SK-N-SH (cell line): ENCODE measurements around the gene DNASE1L3. TPM values are rescaled to one million over a fixed set of nuclear protein-coding genes. Genes with fewer than 3 reads are reported as not detected.

ENCODE experiments used
- CTCF ChIA-PET: fragments of 300-600, 350-600 bp; formaldehyde crosslinking; extraction: SDS; loops from one replicate; lab custom pipeline; 2021; lab: Yijun Ruan, JAX
- POLR2A ChIA-PET: fragments of 350-600 bp; sonication (Branson Sonifier 250); formaldehyde crosslinking; extraction: SDS; loops from one replicate; lab custom pipeline; 2020; ENCODE audit warnings: antibody characterized with exemption, inconsistent platforms; lab: Yijun Ruan, JAX
- DNase-seq: peaks from one replicate; pipeline ENCODE4 v3.0.0; 2012
- H2AFZ ChIP-seq: fragments of 200-600 bp; sonication (generic); 2 replicates; pipeline ENCODE4 v1.8.1; 2016; ENCODE audit warnings: antibody characterized with exemption, mild to moderate bottlenecking, low read depth
- H3F3A ChIP-seq: fragments of 200-600 bp; sonication (generic); replicated peaks from 2 replicates; pipeline ENCODE3; 2016; ENCODE audit warnings: antibody characterized with exemption, mild to moderate bottlenecking; ENCODE audit not compliant: insufficient read depth
- H3K27ac ChIP-seq, 2 experiments: fragments of 200-500 bp in 1 of 2; fragments of 200-600 bp in 1 of 2; sonication (Bioruptor generic) in 1 of 2; sonication (generic), shearing (Covaris generic) in 1 of 2; 2 replicates each; pipeline versions ENCODE4 v1.5.1 to v1.6.1; 2014 to 2016; ENCODE audit warnings: low read depth in 2 of 2, inconsistent platforms in 1 of 2, low read length in 1 of 2, mild to moderate bottlenecking in 1 of 2, mixed read lengths in 1 of 2
- H3K27me3 ChIP-seq: fragments of 200-600 bp; sonication (generic), shearing (Covaris generic); 2 replicates; pipeline ENCODE4 v1.6.1; 2016; ENCODE audit warnings: mixed run types; ENCODE audit not compliant: insufficient read depth
- H3K36me3 ChIP-seq, 2 experiments: fragments of 200-500 bp in 1 of 2; fragments of 200-600 bp in 1 of 2; sonication (Bioruptor generic) in 1 of 2; sonication (generic) in 1 of 2; replicated peaks in 1 of 2; 2 replicates each; pipeline versions ENCODE3 to v1.5.1; 2014 to 2016; ENCODE audit warnings: low read length in 1 of 2, mild to moderate bottlenecking in 1 of 2; ENCODE audit not compliant: insufficient read depth in 2 of 2, control insufficient read depth in 1 of 2
- H3K4me1 ChIP-seq, 2 experiments: fragments of 200-500 bp in 1 of 2; fragments of 200-600 bp in 1 of 2; sonication (Bioruptor generic) in 1 of 2; sonication (generic), shearing (Covaris generic) in 1 of 2; 2 replicates each; pipeline versions ENCODE4 v1.5.1 to v1.6.1; 2014 to 2016; ENCODE audit warnings: low read depth in 1 of 2, low read length in 1 of 2, mixed run types in 1 of 2; ENCODE audit not compliant: insufficient read depth in 2 of 2, control insufficient read depth in 1 of 2
- H3K4me2 ChIP-seq: fragments of 200-600 bp; sonication (generic), shearing (Covaris generic); 2 replicates; pipeline ENCODE4 v1.6.1; 2017; ENCODE audit warnings: mixed run types
- H3K4me3 ChIP-seq, 2 experiments: fragments of 200-500 bp in 1 of 2; fragments of 200-600 bp in 1 of 2; sonication (Bioruptor generic) in 1 of 2; sonication (generic), shearing (Covaris generic) in 1 of 2; 2 replicates each; pipeline versions ENCODE4 v1.5.1 to v1.8.1; 2014 to 2016; ENCODE audit warnings: low read depth in 2 of 2, inconsistent platforms in 1 of 2, low read length in 1 of 2, mild to moderate bottlenecking in 1 of 2, mixed read lengths in 1 of 2, moderate library complexity in 1 of 2
- H3K79me2 ChIP-seq: fragments of 200-600 bp; sonication (generic); 2 replicates; pipeline ENCODE4 v1.8.1; 2017; ENCODE audit warnings: mild to moderate bottlenecking; ENCODE audit not compliant: insufficient read depth
- H3K9ac ChIP-seq: fragments of 200-600 bp; sonication (generic); 2 replicates; pipeline ENCODE4 v1.6.1; 2017; ENCODE audit warnings: mixed run types
- H3K9me2 ChIP-seq: fragments of 200-600 bp; sonication (generic); 2 replicates; pipeline ENCODE4 v1.6.1; 2017; ENCODE audit warnings: mixed run types
- H3K9me3 ChIP-seq: fragments of 200-600 bp; sonication (generic); 2 replicates; pipeline ENCODE4 v1.6.1; 2017; ENCODE audit warnings: mixed run types, mild to moderate bottlenecking, moderate library complexity
- H4K20me1 ChIP-seq: fragments of 200-600 bp; sonication (generic); 2 replicates; pipeline ENCODE4 v1.6.1; 2017; ENCODE audit warnings: mild to moderate bottlenecking, mixed run types; ENCODE audit not compliant: insufficient read depth
- FOXM1 ChIP-seq: IDR thresholded peaks from 2 replicates; pipeline ENCODE4 v1.4.0; 2012; ENCODE audit warnings: low read depth, mild to moderate bottlenecking
- MEF2A ChIP-seq: IDR thresholded peaks from 2 replicates; pipeline ENCODE4 v1.4.0; 2012; ENCODE audit warnings: low read depth, borderline replicate concordance
- RCOR1 ChIP-seq: fragments of 150-350 bp; IDR thresholded peaks from 2 replicates; pipeline ENCODE4 v1.6.1; 2017; ENCODE audit warnings: antibody characterized with exemption, low read length
- RXRA ChIP-seq: IDR thresholded peaks from 2 replicates; pipeline ENCODE4 v1.4.0; 2012; ENCODE audit warnings: low read depth, mild to moderate bottlenecking, borderline replicate concordance
- TAF1 ChIP-seq: IDR thresholded peaks from 2 replicates; pipeline ENCODE4 v1.6.1; 2012; ENCODE audit warnings: low read depth, mild to moderate bottlenecking, low read length, moderate library complexity, borderline replicate concordance
- TCF12 ChIP-seq: IDR thresholded peaks from 2 replicates; pipeline ENCODE4 v1.4.0; 2012
- WGBS: methylation state at CpG from one replicate; pipeline ENCODE4 v1.1.6; 2017; ENCODE audit warnings: low lambda C conversion rate; 5-methylcytosine and 5-hydroxymethylcytosine counted together
- polyA plus RNA-seq, 3 experiments: library from polyadenylated mRNA; depleted of rRNA; stranded (reverse); fragments of >200 nt; gene quantifications; 2 replicates each; pipeline ENCODE4 v1.2.3, GENCODE V29; 2012
- TF ChIP-seq, protein P1 (sequence below): fragments of 150-350 bp; IDR thresholded peaks from 2 replicates; pipeline ENCODE4 v1.6.1; 2016; ENCODE audit warnings: mild to moderate bottlenecking, low read depth, low read length
- TF ChIP-seq, protein P2 (sequence below): IDR thresholded peaks from 2 replicates; pipeline ENCODE4 v1.4.0; 2012; ENCODE audit warnings: low read depth, borderline replicate concordance
- TF ChIP-seq, protein P3 (sequence below): fragments of 200-600 bp; sonication (generic); IDR thresholded peaks from 2 replicates; pipeline ENCODE4 v1.6.1; 2017; ENCODE audit warnings: antibody characterized with exemption, mild to moderate bottlenecking, moderate library complexity

Gene DNASE1L3
- polyA plus RNA-seq, 1 of the 3 experiments (the other 2 are of a cell fraction), result not detected

DNA sequence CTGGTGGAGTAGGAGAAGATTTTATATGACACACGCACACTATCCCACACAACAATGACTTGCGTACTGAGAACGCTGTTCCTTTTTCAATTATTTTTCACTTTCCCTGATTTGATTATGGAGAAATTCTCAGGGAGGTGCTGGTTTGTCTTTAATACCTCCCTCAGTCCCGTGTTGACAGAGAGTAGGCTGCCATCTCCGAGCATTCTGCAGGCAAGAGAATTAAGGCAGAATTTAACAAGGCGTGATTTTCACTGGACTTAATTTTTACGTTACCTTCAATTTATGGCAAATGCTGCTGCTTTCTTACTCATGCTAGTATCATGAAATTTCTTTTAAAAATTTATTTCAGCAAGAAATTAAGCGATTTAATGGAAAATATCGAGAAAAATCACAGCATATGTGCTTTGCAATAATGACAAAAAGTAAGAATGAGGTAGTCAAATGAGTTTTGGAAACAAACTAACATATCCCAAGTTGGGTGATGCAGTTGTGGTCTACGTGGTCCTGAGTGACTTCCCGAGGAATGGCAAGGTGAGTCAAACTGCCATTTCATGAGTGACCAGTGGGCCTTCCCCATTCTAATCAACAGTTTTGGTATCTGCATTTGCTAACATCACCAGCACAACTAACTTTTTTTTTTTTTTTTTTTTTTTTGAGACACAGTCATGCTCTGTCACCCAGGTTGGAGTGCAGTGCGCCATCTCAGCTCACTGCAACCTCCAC, 16.9 kb downstream of the DNASE1L3 start:
- no peak overlapping the region for H3K4me2 ChIP-seq
- H3F3A ChIP-seq, result no peaks in the 10 kb centered on the region
- no peaks in the 10 kb centered on the region for H3K27me3 ChIP-seq
- no peak overlapping the region for H3K4me3 ChIP-seq
- POLR2A ChIA-PET, result no interaction called here
- no peak overlapping the region for H2AFZ ChIP-seq
- no peaks in the 10 kb centered on the region for H4K20me1 ChIP-seq
- no peak for TF ChIP-seq TAF1
- TF ChIP-seq, all 33 proteins: peak for 0
- 76% methylated on average over 12 of the region's 12 CpGs for WGBS
- no peaks in the 10 kb centered on the region for H3K9me3 ChIP-seq
- H3K36me3 ChIP-seq, result no peaks in the 10 kb centered on the region
- H3K4me1 ChIP-seq, result no peaks in the 10 kb centered on the region
- CTCF ChIA-PET, result interaction anchor here (0.9 to 8.9 kb wide), 3 partner anchors 16 to 106 kb away, joined by 4 to 63 read pairs (median 12); no protein-coding TSS in a partner anchor
- H3K9ac ChIP-seq, result no peak overlapping the region
- no peak overlapping the region for H3K27ac ChIP-seq
- no peak for DNase-seq
- no peaks in the 10 kb centered on the region for H3K9me2 ChIP-seq
- H3K79me2 ChIP-seq, result no peaks in the 10 kb centered on the region

DNA sequence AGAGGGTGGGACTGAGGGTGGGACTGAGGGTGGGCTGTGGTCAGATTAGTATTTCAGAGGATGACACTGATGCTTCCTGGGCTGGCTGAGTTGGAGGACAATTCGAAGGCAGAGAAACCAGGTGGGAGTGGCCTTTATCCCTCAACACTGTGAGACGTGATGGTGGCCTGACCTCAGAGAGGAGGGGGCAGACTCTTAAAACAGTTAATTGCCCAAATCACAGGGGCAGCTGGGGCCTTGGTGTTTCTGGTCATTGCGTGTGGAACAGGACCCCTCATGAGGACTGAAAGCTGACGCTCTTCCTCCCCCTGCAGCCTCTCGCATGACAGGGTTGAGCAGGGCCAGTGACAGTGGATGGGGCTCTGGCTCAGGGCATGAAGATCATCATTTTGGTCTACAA, 18.7 kb downstream of the DNASE1L3 start:
- CTCF ChIA-PET, result interaction anchor here (1.2 to 8.9 kb wide), 2 partner anchors 14 to 25 kb away, joined by 12 to 63 read pairs; no protein-coding TSS in a partner anchor
- WGBS, result 91% methylated on average over 5 of the region's 5 CpGs
- no peak for DNase-seq

More for the DNA sequence above, 18.7 kb downstream of the DNASE1L3 start:
- H3F3A ChIP-seq, result no peaks in the 10 kb centered on the region
- H3K4me2 ChIP-seq, result no peak overlapping the region
- POLR2A ChIA-PET, result no interaction called here
- no peak overlapping the region for H3K27ac ChIP-seq
- no peak overlapping the region for H2AFZ ChIP-seq
- no peaks in the 10 kb centered on the region for H3K4me1 ChIP-seq
- H3K9ac ChIP-seq, result no peak overlapping the region
- no peaks in the 10 kb centered on the region for H4K20me1 ChIP-seq
- no peak overlapping the region for H3K4me3 ChIP-seq
- H3K9me2 ChIP-seq, result no peaks in the 10 kb centered on the region
- H3K9me3 ChIP-seq, result no peaks in the 10 kb centered on the region
- no peaks in the 10 kb centered on the region for H3K36me3 ChIP-seq
- TF ChIP-seq, protein P1, sequence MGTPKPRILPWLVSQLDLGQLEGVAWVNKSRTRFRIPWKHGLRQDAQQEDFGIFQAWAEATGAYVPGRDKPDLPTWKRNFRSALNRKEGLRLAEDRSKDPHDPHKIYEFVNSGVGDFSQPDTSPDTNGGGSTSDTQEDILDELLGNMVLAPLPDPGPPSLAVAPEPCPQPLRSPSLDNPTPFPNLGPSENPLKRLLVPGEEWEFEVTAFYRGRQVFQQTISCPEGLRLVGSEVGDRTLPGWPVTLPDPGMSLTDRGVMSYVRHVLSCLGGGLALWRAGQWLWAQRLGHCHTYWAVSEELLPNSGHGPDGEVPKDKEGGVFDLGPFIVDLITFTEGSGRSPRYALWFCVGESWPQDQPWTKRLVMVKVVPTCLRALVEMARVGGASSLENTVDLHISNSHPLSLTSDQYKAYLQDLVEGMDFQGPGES, result no peak
- no peak for TF ChIP-seq MEF2A
- TF ChIP-seq RCOR1, result no peak
- TF ChIP-seq TCF12, result no peak
- TF ChIP-seq, protein P2, sequence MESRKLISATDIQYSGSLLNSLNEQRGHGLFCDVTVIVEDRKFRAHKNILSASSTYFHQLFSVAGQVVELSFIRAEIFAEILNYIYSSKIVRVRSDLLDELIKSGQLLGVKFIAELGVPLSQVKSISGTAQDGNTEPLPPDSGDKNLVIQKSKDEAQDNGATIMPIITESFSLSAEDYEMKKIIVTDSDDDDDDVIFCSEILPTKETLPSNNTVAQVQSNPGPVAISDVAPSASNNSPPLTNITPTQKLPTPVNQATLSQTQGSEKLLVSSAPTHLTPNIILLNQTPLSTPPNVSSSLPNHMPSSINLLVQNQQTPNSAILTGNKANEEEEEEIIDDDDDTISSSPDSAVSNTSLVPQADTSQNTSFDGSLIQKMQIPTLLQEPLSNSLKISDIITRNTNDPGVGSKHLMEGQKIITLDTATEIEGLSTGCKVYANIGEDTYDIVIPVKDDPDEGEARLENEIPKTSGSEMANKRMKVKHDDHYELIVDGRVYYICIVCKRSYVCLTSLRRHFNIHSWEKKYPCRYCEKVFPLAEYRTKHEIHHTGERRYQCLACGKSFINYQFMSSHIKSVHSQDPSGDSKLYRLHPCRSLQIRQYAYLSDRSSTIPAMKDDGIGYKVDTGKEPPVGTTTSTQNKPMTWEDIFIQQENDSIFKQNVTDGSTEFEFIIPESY, result no peak
- TF ChIP-seq, protein P3, sequence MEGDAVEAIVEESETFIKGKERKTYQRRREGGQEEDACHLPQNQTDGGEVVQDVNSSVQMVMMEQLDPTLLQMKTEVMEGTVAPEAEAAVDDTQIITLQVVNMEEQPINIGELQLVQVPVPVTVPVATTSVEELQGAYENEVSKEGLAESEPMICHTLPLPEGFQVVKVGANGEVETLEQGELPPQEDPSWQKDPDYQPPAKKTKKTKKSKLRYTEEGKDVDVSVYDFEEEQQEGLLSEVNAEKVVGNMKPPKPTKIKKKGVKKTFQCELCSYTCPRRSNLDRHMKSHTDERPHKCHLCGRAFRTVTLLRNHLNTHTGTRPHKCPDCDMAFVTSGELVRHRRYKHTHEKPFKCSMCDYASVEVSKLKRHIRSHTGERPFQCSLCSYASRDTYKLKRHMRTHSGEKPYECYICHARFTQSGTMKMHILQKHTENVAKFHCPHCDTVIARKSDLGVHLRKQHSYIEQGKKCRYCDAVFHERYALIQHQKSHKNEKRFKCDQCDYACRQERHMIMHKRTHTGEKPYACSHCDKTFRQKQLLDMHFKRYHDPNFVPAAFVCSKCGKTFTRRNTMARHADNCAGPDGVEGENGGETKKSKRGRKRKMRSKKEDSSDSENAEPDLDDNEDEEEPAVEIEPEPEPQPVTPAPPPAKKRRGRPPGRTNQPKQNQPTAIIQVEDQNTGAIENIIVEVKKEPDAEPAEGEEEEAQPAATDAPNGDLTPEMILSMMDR, result no peak
- no peak for TF ChIP-seq RXRA
- no peak for TF ChIP-seq FOXM1
- H3K79me2 ChIP-seq, result no peaks in the 10 kb centered on the region
- H3K27me3 ChIP-seq, result no peaks in the 10 kb centered on the region
